Measurements from ENCODE around the gene STK38L.

DNA sequence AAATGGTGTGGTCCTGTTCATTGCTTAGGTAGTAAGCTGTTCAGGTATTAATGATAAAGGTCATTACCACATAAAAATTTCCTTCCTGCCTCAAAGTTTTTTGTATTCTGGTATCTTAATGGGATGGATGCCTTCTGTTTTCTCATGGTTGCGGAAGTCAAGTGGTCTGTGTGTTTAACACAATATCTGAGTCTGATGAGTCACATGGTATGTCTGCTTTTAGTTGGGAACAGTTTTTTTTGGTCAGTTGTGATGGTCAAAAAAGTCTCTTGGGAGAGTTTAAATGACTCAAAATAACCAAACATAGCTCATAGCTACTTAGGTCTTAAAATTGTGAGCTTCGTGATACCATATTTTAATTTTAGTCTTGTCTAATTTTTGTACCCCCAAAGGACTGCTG is 40.7 kb downstream of the STK38L start:
- TF ChIP-seq CTCF (IDR thresholded peaks at IDR 0.05; ENCODE audit: control extremely low read depth in 1 of 3, insufficient read depth in 1 of 3, low read depth in 1 of 3, low read length in 3 of 3) (no peak), EGR1 (IDR thresholded peaks at IDR 0.05; ENCODE audit: borderline replicate concordance, low read depth, low read length) (no peak), ATF3 (IDR thresholded peaks at IDR 0.05; ENCODE audit: insufficient read depth, low read depth, low read length) (no peak), YY1 (IDR thresholded peaks at IDR 0.05; ENCODE audit: low read depth, low read length) (no peak), POLR2A (IDR thresholded peaks at IDR 0.05; ENCODE audit: control extremely low read depth in 1 of 2, low read depth in 2 of 2, low read length in 2 of 2) (no peak), SP1 (IDR thresholded peaks at IDR 0.05; ENCODE audit: low read depth, low read length) (no peak), SP2 (IDR thresholded peaks at IDR 0.05; ENCODE audit: low read length) (no peak), MAX (IDR thresholded peaks at IDR 0.05) (no peak)
- TF ChIP-seq, protein P1, sequence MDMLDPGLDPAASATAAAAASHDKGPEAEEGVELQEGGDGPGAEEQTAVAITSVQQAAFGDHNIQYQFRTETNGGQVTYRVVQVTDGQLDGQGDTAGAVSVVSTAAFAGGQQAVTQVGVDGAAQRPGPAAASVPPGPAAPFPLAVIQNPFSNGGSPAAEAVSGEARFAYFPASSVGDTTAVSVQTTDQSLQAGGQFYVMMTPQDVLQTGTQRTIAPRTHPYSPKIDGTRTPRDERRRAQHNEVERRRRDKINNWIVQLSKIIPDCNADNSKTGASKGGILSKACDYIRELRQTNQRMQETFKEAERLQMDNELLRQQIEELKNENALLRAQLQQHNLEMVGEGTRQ (IDR thresholded peaks at IDR 0.05; ENCODE audit: low read length), result no peak

Data from H1 (cell line).